K562 (cell line): Measurements from ENCODE around the gene DTNB. TPM values are rescaled to one million over a fixed set of nuclear protein-coding genes. Genes with fewer than 3 reads are reported as not detected.

Source experiments
- ATAC-seq: fragments of 200-7000 bp; cut with Tn5 transposase; 3 replicates; pipeline ENCODE4 v1.9.1; 2020; ENCODE audit warnings: moderate library complexity
- BruUV-seq: library from RNA; stranded (reverse); fragments of 400-500 nt; replicated peaks from 2 replicates; lab custom pipeline; 2021; lab: Mats Ljungman, UMichigan
- CTCF ChIA-PET: fragments of 300-600 bp; formaldehyde crosslinking; extraction: SDS; loops from one replicate; lab custom pipeline; 2021; ENCODE audit warnings: low intra/inter-chr PET ratio; lab: Yijun Ruan, JAX
- POLR2A ChIA-PET: fragments of 300-600, 350-650 bp; sonication (Branson Sonifier 250); formaldehyde crosslinking; extraction: SDS; loops from one replicate; lab custom pipeline; 2021; ENCODE audit warnings: antibody characterized with exemption, inconsistent platforms; lab: Yijun Ruan, JAX
- DNase-seq, 4 experiments: peaks; one replicate each; pipeline versions ENCODE4 v3.0.0 to v3.0.0-alpha.2; 2011 to 2018; ENCODE audit warnings: low spot score in 3 of 4, mixed read lengths in 3 of 4; ENCODE audit errors: extremely low read depth in 1 of 4
- FAIRE-seq: peaks from 2 replicates; lab custom pipeline; 2011; peaks lifted over from hg19 to GRCh38; lab: Jason Lieb, UNC
- H2AFZ ChIP-seq: 2 replicates; pipeline ENCODE4 v1.6.0; 2011; ENCODE audit warnings: low read depth, low read length, control low read depth, inconsistent platforms
- H3K27ac ChIP-seq: fragments of 200-600 bp; 3 replicates; pipeline ENCODE4 v1.8.0; 2011; ENCODE audit warnings: low read depth, mild to moderate bottlenecking, control low read depth, inconsistent platforms, low read length, moderate library complexity, mixed read lengths; ENCODE audit errors: extremely low read depth
- H3K27me3 ChIP-seq, 2 experiments: fragments of 300-600 bp in 1 of 2; 2 replicates in 1 of 2; 3 replicates in 1 of 2; pipeline versions ENCODE4 v1.6.0 to v1.8.0; 2011; ENCODE audit warnings: inconsistent platforms in 2 of 2, low read length in 2 of 2, mild to moderate bottlenecking in 1 of 2, mixed read lengths in 1 of 2, moderate library complexity in 1 of 2; ENCODE audit not compliant: control insufficient read depth in 2 of 2, insufficient read depth in 2 of 2
- H3K36me3 ChIP-seq: fragments of 300-600 bp; 3 replicates; pipeline ENCODE4 v1.8.0; 2011; ENCODE audit warnings: mild to moderate bottlenecking, low read length, inconsistent platforms; ENCODE audit not compliant: control insufficient read depth, insufficient read depth
- H3K4me1 ChIP-seq, 2 experiments: fragments of 200-600 bp in 1 of 2; replicated peaks in 1 of 2; 2 replicates in 1 of 2; 3 replicates in 1 of 2; pipeline versions ENCODE4 v1.5.1 to v1.8.0; 2011; ENCODE audit warnings: inconsistent platforms in 2 of 2, low read length in 2 of 2, mild to moderate bottlenecking in 1 of 2, mixed read lengths in 1 of 2, moderate library complexity in 1 of 2; ENCODE audit not compliant: control insufficient read depth in 2 of 2, insufficient read depth in 2 of 2
- H3K4me2 ChIP-seq: 2 replicates; pipeline ENCODE4 v1.6.1; 2011; ENCODE audit warnings: low read length, control low read depth, inconsistent platforms, mixed read lengths; ENCODE audit not compliant: insufficient read depth
- H3K4me3 ChIP-seq: fragments of 200-600 bp; sonication (generic), shearing (Covaris generic); 2 replicates; pipeline ENCODE4 v1.5.1; 2016; ENCODE audit warnings: control low read depth, inconsistent platforms
- H3K79me2 ChIP-seq: fragments of 200-600 bp; 3 replicates; pipeline ENCODE4 v1.8.0; 2011; ENCODE audit warnings: low read length, inconsistent platforms; ENCODE audit not compliant: control insufficient read depth, insufficient read depth
- H3K9ac ChIP-seq, 2 experiments: 2 replicates each; pipeline versions ENCODE4 v1.6.0 to v1.6.1; 2011; ENCODE audit warnings: low read depth in 2 of 2, low read length in 2 of 2, control low read depth in 1 of 2, inconsistent platforms in 1 of 2, mild to moderate bottlenecking in 1 of 2, mixed read lengths in 1 of 2; ENCODE audit not compliant: insufficient read depth in 1 of 2
- H3K9me1 ChIP-seq: one replicate; pipeline ENCODE4 v1.6.0; 2011; ENCODE audit warnings: inconsistent platforms, mild to moderate bottlenecking, low read length, moderate library complexity; ENCODE audit not compliant: control insufficient read depth, insufficient read depth
- H3K9me3 ChIP-seq: replicated peaks from 2 replicates; pipeline ENCODE4 v1.5.1; 2011; ENCODE audit warnings: low read depth, low read length, inconsistent platforms; ENCODE audit not compliant: control insufficient read depth, insufficient read depth
- H4K20me1 ChIP-seq: replicated peaks from 2 replicates; pipeline ENCODE4 v1.6.1; 2011; ENCODE audit warnings: low read length, inconsistent platforms, mixed read lengths; ENCODE audit not compliant: control insufficient read depth, insufficient read depth
- ATF4 ChIP-seq: fragments of 450-650 bp; formaldehyde crosslinking; IDR thresholded peaks from 2 replicates; pipeline ENCODE4 v1.4.0; 2022; ENCODE audit warnings: mild to moderate bottlenecking, moderate library complexity
- C11orf30 ChIP-seq: fragments of 450-650 bp; IDR thresholded peaks from 2 replicates; pipeline ENCODE4 v1.6.1; 2016; ENCODE audit warnings: low read depth, mild to moderate bottlenecking
- KAT8 ChIP-seq: fragments of 450-650 bp; IDR thresholded peaks from 2 replicates; pipeline ENCODE4 v1.6.1; 2016; ENCODE audit warnings: low read depth, mild to moderate bottlenecking
- MEF2A ChIP-seq: IDR thresholded peaks from 2 replicates; pipeline ENCODE4 v1.6.1; 2011; ENCODE audit warnings: low read depth, mild to moderate bottlenecking, low read length, moderate library complexity; ENCODE audit not compliant: control insufficient read depth
- MIER1 ChIP-seq: fragments of 450-650 bp; IDR thresholded peaks from 2 replicates; pipeline ENCODE4 v1.6.1; 2016; ENCODE audit warnings: antibody characterized with exemption, mild to moderate bottlenecking, low read depth
- THRAP3 ChIP-seq: fragments of 450-650 bp; IDR thresholded peaks from 2 replicates; pipeline ENCODE4 v1.6.1; 2016; ENCODE audit warnings: mild to moderate bottlenecking, inconsistent platforms, borderline replicate concordance
- WGBS: fragments of 100-300 bp; shearing (Covaris generic); methylation state at CpG from one replicate; pipeline ENCODE4 v1.1.6; 2016; ENCODE audit warnings: low coverage, mixed read lengths; ENCODE audit not compliant: insufficient coverage; ENCODE audit errors: missing lambda C conversion rate; 5-methylcytosine and 5-hydroxymethylcytosine counted together
- in situ Hi-C: fragments of 300-500 bp; cut with MboI; formaldehyde crosslinking; loops from 4 replicates; pipeline ENCODE4 v1.15.0; 2018; ENCODE audit warnings: inconsistent platforms, mixed read lengths
- intact Hi-C: fragments of 100-400 bp; cut with micrococcal nuclease; formaldehyde crosslinking; loops from 2 replicates; pipeline ENCODE4 v1.14.2; 2022
- polyA plus RNA-seq, 8 experiments: library from polyadenylated mRNA; depleted of rRNA in 4 of 8; stranded (reverse) in 5 of 8; unstranded in 3 of 8; fragments of >200 nt; fragmentation: Nextera tagmentation in 2 of 8; fragmentation: Illumina TruSeq in 1 of 8; extraction: Ambion mirVana in 2 of 8; extraction: Trizol in 1 of 8; gene quantifications; 2 replicates each; pipeline versions ENCODE4 v1.2.1 to v1.2.3, GENCODE V29; 2011 to 2014; ENCODE audit warnings: inconsistent platforms in 1 of 8, missing spikeins in 1 of 8
- total RNA-seq, 7 experiments: library from RNA; depleted of rRNA in 6 of 7; stranded (reverse); fragments of >200 nt in 6 of 7; fragmentation: Illumina TruSeq in 2 of 7; extraction: Trizol in 2 of 7; gene quantifications; 2 replicates each; pipeline versions ENCODE4 v1.2.1 to v1.2.3, GENCODE V29; 2011 to 2021; ENCODE audit warnings: low replicate concordance in 1 of 7
- TF ChIP-seq, protein P1 (sequence below): fragments of 250-450 bp; sonication (Bioruptor Pico); IDR thresholded peaks from 2 replicates; pipeline ENCODE4 v1.5.0; 2020; ENCODE audit warnings: mild to moderate bottlenecking

DTNB gene
- total and polyA plus RNA-seq, 9 of the 15 experiments (the other 6 are each of a cell fraction or from before 2014, with no cell fraction given), result 0.18 to 2.0 (median 0.77) TPM; not detected in 2

GRCh38 chr2:25677877-25678276 is 4.5 kb upstream of the DTNB start:
- ATAC-seq, result no peak
- Histone ChIP-seq H3K9me3 (no peaks in the 10 kb centered on the region), H2AFZ (no peak overlapping the region), H3K4me2 (no peak overlapping the region), H3K36me3 (no peaks in the 10 kb centered on the region), H3K4me1 (peaks cover 0 to 10% of the 10 kb centered on the region in 2 experiments; a peak in 2 of 5 replicates), H3K4me3 (no peak overlapping the region), H3K27me3 (peaks cover 13 to 43% of the 10 kb centered on the region in 2 experiments; a peak in 3 of 5 replicates), H3K9ac (no peak overlapping the region), H3K27ac (no peak overlapping the region)
- in situ Hi-C loops, result no loop called here
- 0% methylated on average over 4 of the region's 4 CpGs for WGBS
- no peak for FAIRE-seq
- 0 out of 2 replicates have a peak, but pooled peaks have one; percentile 3 for TF ChIP-seq C11orf30
- TF ChIP-seq ATF4 (CRISPR knock-in tag), result no peak
- TF ChIP-seq KAT8, result no peak
- TF ChIP-seq, all 486 proteins: peak for 1
- POLR2A ChIA-PET, result no interaction called here
- H3K9me1 ChIP-seq, result no peaks in the 10 kb centered on the region
- DNase-seq, result no peak
- H3K79me2 ChIP-seq, result no peaks in the 10 kb centered on the region
- CTCF ChIA-PET, result no interaction called here
- BruUV-seq, result no TSS peak
- intact Hi-C loops, result no loop called here
- no peaks in the 10 kb centered on the region for H4K20me1 ChIP-seq

DNA sequence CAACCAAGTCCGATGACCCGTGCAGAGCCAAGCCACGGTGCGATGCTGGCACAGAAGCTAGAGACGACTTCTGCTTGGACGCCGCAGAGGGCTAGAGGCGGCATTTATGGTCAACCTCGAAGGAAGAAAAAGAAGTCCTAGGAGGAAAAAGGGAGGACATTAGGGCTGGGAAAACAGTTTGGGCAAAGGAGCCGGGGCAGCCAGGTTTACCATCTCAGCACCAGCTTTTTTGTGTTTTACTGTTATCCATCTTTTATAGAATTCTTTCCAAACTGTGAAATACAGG is 643 bp upstream of the DTNB start:
- in situ Hi-C loops, result no loop called here
- Histone ChIP-seq H3K4me3 (no peak overlapping the region), H3K4me1 (peaks cover 0 to 13% of the 10 kb centered on the region in 2 experiments; a peak in 2 of 5 replicates), H3K9me1 (no peaks in the 10 kb centered on the region), H3K36me3 (no peaks in the 10 kb centered on the region), H4K20me1 (no peaks in the 10 kb centered on the region), H3K79me2 (no peaks in the 10 kb centered on the region), H3K9ac (peak overlapping the region in 1 of 2 experiments; percentile 67; a peak in 2 of 4 replicates), H3K4me2 (peak overlapping the region; percentile 39), H3K9me3 (no peaks in the 10 kb centered on the region), H3K27me3 (peaks cover 15 to 46% of the 10 kb centered on the region in 2 experiments), H3K27ac (no peak overlapping the region), H2AFZ (peak overlapping the region; percentile 86)
- ATAC-seq (no peak), FAIRE-seq (no peak), DNase-seq (no peak)
- POLR2A ChIA-PET, result interaction anchor here (1.0 kb wide), 1 partner anchor 21 kb away, joined by 3 read pairs; no protein-coding TSS in a partner anchor
- TF ChIP-seq THRAP3 (no peak), MEF2A (no peak), MIER1 (no peak)
- TF ChIP-seq, protein P1, sequence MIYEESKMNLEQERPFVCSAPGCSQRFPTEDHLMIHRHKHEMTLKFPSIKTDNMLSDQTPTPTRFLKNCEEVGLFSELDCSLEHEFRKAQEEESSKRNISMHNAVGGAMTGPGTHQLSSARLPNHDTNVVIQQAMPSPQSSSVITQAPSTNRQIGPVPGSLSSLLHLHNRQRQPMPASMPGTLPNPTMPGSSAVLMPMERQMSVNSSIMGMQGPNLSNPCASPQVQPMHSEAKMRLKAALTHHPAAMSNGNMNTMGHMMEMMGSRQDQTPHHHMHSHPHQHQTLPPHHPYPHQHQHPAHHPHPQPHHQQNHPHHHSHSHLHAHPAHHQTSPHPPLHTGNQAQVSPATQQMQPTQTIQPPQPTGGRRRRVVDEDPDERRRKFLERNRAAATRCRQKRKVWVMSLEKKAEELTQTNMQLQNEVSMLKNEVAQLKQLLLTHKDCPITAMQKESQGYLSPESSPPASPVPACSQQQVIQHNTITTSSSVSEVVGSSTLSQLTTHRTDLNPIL (CRISPR knock-in tag), result no peak
- 81% methylated on average over 10 of the region's 10 CpGs for WGBS
- BruUV-seq, result no TSS peak
- intact Hi-C loops, result no loop called here
- CTCF ChIA-PET, result no interaction called here
